Panc1 (cell line): ENCODE results near the gene PLEKHG7. TPM values are rescaled to one million over a fixed set of nuclear protein-coding genes. Genes with fewer than 3 reads are reported as not detected.

Source experiments
- ATAC-seq: fragments of 200-7000 bp; cut with Tn5 transposase; 2 replicates; pipeline ENCODE4 v1.9.1; 2020; ENCODE audit warnings: mild to moderate bottlenecking, moderate library complexity
- BruUV-seq: library from RNA; stranded (reverse); fragments of 400-500 nt; replicated peaks from 2 replicates; lab custom pipeline; 2021; lab: Mats Ljungman, UMichigan
- CTCF ChIA-PET: fragments of 300-600 bp; sonication (Branson Sonifier 250); formaldehyde crosslinking; loops from one replicate; lab custom pipeline; 2022; ENCODE audit warnings: antibody characterized with exemption; lab: Charles Lee
- POLR2A ChIA-PET: fragments of 300-600 bp; sonication (Branson Sonifier 250); formaldehyde crosslinking; loops from one replicate; lab custom pipeline; 2022; ENCODE audit warnings: antibody characterized with exemption; lab: Charles Lee
- DNase-seq: peaks from one replicate; pipeline ENCODE4 v3.0.0-alpha.2; 2010; ENCODE audit warnings: low read depth, low spot score
- H3K27ac ChIP-seq: 2 replicates; pipeline ENCODE4 v1.5.1; 2011; ENCODE audit warnings: mild to moderate bottlenecking, low read length, inconsistent platforms
- H3K27me3 ChIP-seq: fragments of 200-500 bp; sonication (Bioruptor generic); 2 replicates; pipeline ENCODE4 v1.6.0; 2014; ENCODE audit warnings: low read length, inconsistent platforms; ENCODE audit not compliant: control insufficient read depth, insufficient read depth
- H3K36me3 ChIP-seq: fragments of 200-500 bp; sonication (Bioruptor generic); 2 replicates; pipeline ENCODE4 v1.5.1; 2014; ENCODE audit warnings: inconsistent platforms, mild to moderate bottlenecking, low read length, moderate library complexity; ENCODE audit not compliant: control insufficient read depth, insufficient read depth
- H3K4me1 ChIP-seq: 2 replicates; pipeline ENCODE4 v1.5.1; 2011; ENCODE audit warnings: inconsistent platforms, mild to moderate bottlenecking, low read length, moderate library complexity; ENCODE audit not compliant: control insufficient read depth, insufficient read depth
- H3K4me3 ChIP-seq, 2 experiments: 2 replicates each; pipeline ENCODE4 v1.5.1; 2011 to 2012; ENCODE audit warnings: low read depth in 2 of 2, low read length in 2 of 2, mild to moderate bottlenecking in 2 of 2, inconsistent platforms in 1 of 2, moderate library complexity in 1 of 2
- H3K9me3 ChIP-seq: fragments of 200-500 bp; sonication (Bioruptor generic); 2 replicates; pipeline ENCODE4 v1.5.1; 2014; ENCODE audit warnings: low read depth, mild to moderate bottlenecking, inconsistent platforms, low read length, moderate library complexity; ENCODE audit not compliant: control insufficient read depth, insufficient read depth
- CTCF ChIP-seq: fragments of 450-650 bp; IDR thresholded peaks from 2 replicates; pipeline ENCODE4 v1.5.1; 2017; ENCODE audit warnings: mild to moderate bottlenecking
- POLR2AphosphoS5 ChIP-seq: IDR thresholded peaks from 2 replicates; pipeline ENCODE4 v1.6.1; 2012; ENCODE audit warnings: mild to moderate bottlenecking, low read depth, low read length, moderate library complexity
- REST ChIP-seq, 2 experiments: IDR thresholded peaks; 2 replicates each; pipeline ENCODE4 v1.6.1; 2011 to 2012; ENCODE audit warnings: low read depth in 2 of 2, control low read depth in 1 of 2, low read length in 1 of 2, mild to moderate bottlenecking in 1 of 2, moderate library complexity in 1 of 2; ENCODE audit not compliant: insufficient read depth in 1 of 2
- SIN3A ChIP-seq: IDR thresholded peaks from 2 replicates; pipeline ENCODE4 v1.6.1; 2012; ENCODE audit warnings: low read depth, mild to moderate bottlenecking, low read length, moderate library complexity, borderline replicate concordance; ENCODE audit not compliant: insufficient read depth
- TCF7L2 ChIP-seq: IDR thresholded peaks from 2 replicates; pipeline ENCODE4 v1.6.1; 2011; ENCODE audit warnings: mild to moderate bottlenecking, low read depth, low read length, inconsistent platforms
- in situ Hi-C: cut with HindIII; loops from 2 replicates; pipeline ENCODE4 v1.10.0; 2016; ENCODE audit warnings: low sequenced_read_pairs, low pct_unique_long_range_greater_than_20kb
- intact Hi-C: fragments of 100-400 bp; cut with micrococcal nuclease; formaldehyde crosslinking; loops from one replicate; pipeline ENCODE4 v1.10.0; 2022; ENCODE audit not compliant: unreplicated experiment
- total RNA-seq: library from RNA; stranded (reverse); gene quantifications from one replicate; pipeline ENCODE4 v1.2.1, GENCODE V29; 2021; ENCODE audit not compliant: unreplicated experiment

Gene PLEKHG7
- total RNA-seq, 1 experiment from 2014 or later = not detected

GRCh38 chr12:92706594-92706993 is 3.8 kb downstream of the PLEKHG7 start:
- no peaks in the 10 kb centered on the region for H3K36me3 ChIP-seq
- H3K27ac ChIP-seq = no peak overlapping the region
- no peak for DNase-seq
- ChIA-PET POLR2A (no interaction called here), CTCF (no interaction called here)
- H3K27me3 ChIP-seq = no peaks in the 10 kb centered on the region
- in situ Hi-C loops = no loop called here
- H3K9me3 ChIP-seq = no peaks in the 10 kb centered on the region
- TF ChIP-seq SIN3A (no peak), CTCF (no peak), POLR2AphosphoS5 (no peak), REST (IDR thresholded peaks at IDR 0.05; ENCODE audit: insufficient read depth in 1 of 2, low read depth in 2 of 2, low read length in 1 of 2) (no peak), TCF7L2 (no peak)
- intact Hi-C loops = no loop called here
- BruUV-seq = no TSS peak
- no peaks in the 10 kb centered on the region for H3K4me1 ChIP-seq
- ATAC-seq = no peak
- no peak overlapping the region for H3K4me3 ChIP-seq

GRCh38 chr12:92707926-92708325 is 5.1 kb downstream of the PLEKHG7 start:
- CTCF ChIA-PET = no interaction called here

More at GRCh38 chr12:92707926-92708325, 5.1 kb downstream of the PLEKHG7 start:
- POLR2A ChIA-PET = no interaction called here
- intact Hi-C loops (no loop called here), in situ Hi-C loops (no loop called here)
- no peaks in the 10 kb centered on the region for H3K9me3 ChIP-seq
- no peaks in the 10 kb centered on the region for H3K36me3 ChIP-seq
- no peaks in the 10 kb centered on the region for H3K4me1 ChIP-seq
- H3K27ac ChIP-seq = no peak overlapping the region
- no peak for TF ChIP-seq POLR2AphosphoS5
- no peak for TF ChIP-seq TCF7L2
- TF ChIP-seq CTCF = no peak
- TF ChIP-seq SIN3A = no peak
- TF ChIP-seq REST (IDR thresholded peaks at IDR 0.05; ENCODE audit: insufficient read depth in 1 of 2, low read depth in 2 of 2, low read length in 1 of 2) = no peak
- H3K4me3 ChIP-seq = no peak overlapping the region
- no TSS peak for BruUV-seq
- ATAC-seq = no peak
- no peak for DNase-seq
- no peaks in the 10 kb centered on the region for H3K27me3 ChIP-seq
